Ishikawa (cell line): ENCODE results near the gene IL36B.

Source experiments
- CEBPB ChIP-seq: IDR thresholded peaks from 2 replicates; pipeline ENCODE4 v1.6.1; 2012
- EP300 ChIP-seq: IDR thresholded peaks from 2 replicates; pipeline ENCODE4 v1.6.1; 2012; ENCODE audit warnings: borderline replicate concordance
- FOXM1 ChIP-seq: IDR thresholded peaks from 2 replicates; pipeline ENCODE4 v1.6.1; 2012; ENCODE audit warnings: low read depth, borderline replicate concordance
- TAF1 ChIP-seq: IDR thresholded peaks from 2 replicates; pipeline ENCODE4 v1.6.1; 2012; ENCODE audit warnings: low read depth, mild to moderate bottlenecking
- TCF12 ChIP-seq: IDR thresholded peaks from 2 replicates; pipeline ENCODE4 v1.6.1; 2012; ENCODE audit warnings: low read depth
- ZBTB7A ChIP-seq: IDR thresholded peaks from 2 replicates; pipeline ENCODE4 v1.6.1; 2012; ENCODE audit warnings: low read depth

- TF ChIP-seq EP300 (no peak), TCF12 (no peak), TAF1 (no peak), FOXM1 (no peak), ZBTB7A (no peak), CEBPB (no peak)
Measured at GRCh38 chr2:113080134-113080533, 27.5 kb upstream of the IL36B start.
